Measurements from ENCODE around the gene SYS1. TPM values are rescaled to one million over a fixed set of nuclear protein-coding genes. Genes with fewer than 3 reads are reported as not detected.

The SYS1 gene
- total RNA-seq, 1 experiment from 2014 or later = 20.5 TPM

DNA sequence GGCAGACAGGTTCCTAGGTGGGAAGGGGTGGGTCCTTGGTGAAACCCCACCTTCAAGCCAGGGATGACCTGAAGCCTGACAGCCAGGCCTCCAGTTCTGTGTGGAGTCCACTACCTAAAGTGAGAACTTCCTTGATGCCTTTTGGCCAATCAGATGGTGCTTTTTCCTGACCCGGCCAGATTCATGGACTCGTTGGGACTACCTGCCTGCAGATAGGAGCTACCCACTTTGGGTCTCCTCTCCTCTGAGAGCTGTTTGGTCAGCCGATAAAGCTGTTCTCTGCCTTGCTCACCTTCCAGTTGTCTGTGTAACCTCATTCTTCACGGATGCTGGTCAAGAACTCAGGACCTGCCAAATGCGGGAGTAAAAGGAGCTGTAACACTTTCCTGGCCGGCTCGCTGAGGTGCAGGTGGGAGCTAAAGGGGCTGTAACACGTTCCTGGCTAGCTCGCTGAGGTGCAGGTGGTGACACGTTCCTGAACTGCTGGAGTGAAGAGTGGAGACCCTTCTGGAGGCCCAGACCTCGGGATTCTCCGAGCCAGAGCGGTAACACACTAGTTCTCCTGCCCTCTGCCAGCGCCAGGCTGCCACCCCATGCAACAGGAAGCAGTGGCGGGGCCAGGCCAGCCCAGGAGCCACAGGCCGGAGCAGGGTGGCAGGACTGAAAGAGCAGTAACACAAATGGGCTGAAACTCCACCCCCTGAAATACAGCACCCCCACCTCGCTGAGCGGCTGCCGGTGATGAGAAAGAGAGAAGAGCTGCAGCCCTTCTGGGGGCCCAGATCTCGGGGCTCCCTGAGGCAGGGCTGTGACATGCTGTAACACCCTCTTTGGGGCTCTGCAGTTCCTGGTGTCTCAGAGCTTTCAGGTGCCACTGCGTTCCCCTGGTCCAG, 31.5 kb downstream of the SYS1 start:
- TF ChIP-seq, protein P1, sequence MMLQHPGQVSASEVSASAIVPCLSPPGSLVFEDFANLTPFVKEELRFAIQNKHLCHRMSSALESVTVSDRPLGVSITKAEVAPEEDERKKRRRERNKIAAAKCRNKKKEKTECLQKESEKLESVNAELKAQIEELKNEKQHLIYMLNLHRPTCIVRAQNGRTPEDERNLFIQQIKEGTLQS (IDR thresholded peaks at IDR 0.05) = no peak
- TF ChIP-seq TCF7L2 (IDR thresholded peaks at IDR 0.05; ENCODE audit: borderline replicate concordance, extremely low read depth, insufficient read depth, insufficient read length) = no peak
- TF ChIP-seq, protein P2, sequence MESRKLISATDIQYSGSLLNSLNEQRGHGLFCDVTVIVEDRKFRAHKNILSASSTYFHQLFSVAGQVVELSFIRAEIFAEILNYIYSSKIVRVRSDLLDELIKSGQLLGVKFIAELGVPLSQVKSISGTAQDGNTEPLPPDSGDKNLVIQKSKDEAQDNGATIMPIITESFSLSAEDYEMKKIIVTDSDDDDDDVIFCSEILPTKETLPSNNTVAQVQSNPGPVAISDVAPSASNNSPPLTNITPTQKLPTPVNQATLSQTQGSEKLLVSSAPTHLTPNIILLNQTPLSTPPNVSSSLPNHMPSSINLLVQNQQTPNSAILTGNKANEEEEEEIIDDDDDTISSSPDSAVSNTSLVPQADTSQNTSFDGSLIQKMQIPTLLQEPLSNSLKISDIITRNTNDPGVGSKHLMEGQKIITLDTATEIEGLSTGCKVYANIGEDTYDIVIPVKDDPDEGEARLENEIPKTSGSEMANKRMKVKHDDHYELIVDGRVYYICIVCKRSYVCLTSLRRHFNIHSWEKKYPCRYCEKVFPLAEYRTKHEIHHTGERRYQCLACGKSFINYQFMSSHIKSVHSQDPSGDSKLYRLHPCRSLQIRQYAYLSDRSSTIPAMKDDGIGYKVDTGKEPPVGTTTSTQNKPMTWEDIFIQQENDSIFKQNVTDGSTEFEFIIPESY (IDR thresholded peaks at IDR 0.05; ENCODE audit: extremely low read depth, insufficient replicate concordance, low read length) = no peak
- no peak for TF ChIP-seq POLR2AphosphoS5 (IDR thresholded peaks at IDR 0.05; ENCODE audit: low read depth, low read length)
- no peak for TF ChIP-seq SIN3A (IDR thresholded peaks at IDR 0.05; ENCODE audit: low read depth)
- TF ChIP-seq POLR2A (IDR thresholded peaks at IDR 0.05; ENCODE audit: borderline replicate concordance, extremely low read depth, insufficient read depth, insufficient read length) = no peak
- TF ChIP-seq ELF1 (IDR thresholded peaks at IDR 0.05; ENCODE audit: borderline replicate concordance, low read depth) = no peak
- TF ChIP-seq ZFX (IDR thresholded peaks at IDR 0.05) = no peak
- no peak for TF ChIP-seq EGR1 (IDR thresholded peaks at IDR 0.05; ENCODE audit: low read depth)
- TF ChIP-seq JUND (IDR thresholded peaks at IDR 0.05) = no peak
- TF ChIP-seq RAD21 (IDR thresholded peaks at IDR 0.05; ENCODE audit: low read depth) = no peak
- TF ChIP-seq FOSL1 (IDR thresholded peaks at IDR 0.05; ENCODE audit: low read depth) = no peak
- no peak for TF ChIP-seq EZH2 (IDR thresholded peaks at IDR 0.05)
- no peak for TF ChIP-seq SRF (IDR thresholded peaks at IDR 0.05; ENCODE audit: low read depth)
- TF ChIP-seq, protein P3, sequence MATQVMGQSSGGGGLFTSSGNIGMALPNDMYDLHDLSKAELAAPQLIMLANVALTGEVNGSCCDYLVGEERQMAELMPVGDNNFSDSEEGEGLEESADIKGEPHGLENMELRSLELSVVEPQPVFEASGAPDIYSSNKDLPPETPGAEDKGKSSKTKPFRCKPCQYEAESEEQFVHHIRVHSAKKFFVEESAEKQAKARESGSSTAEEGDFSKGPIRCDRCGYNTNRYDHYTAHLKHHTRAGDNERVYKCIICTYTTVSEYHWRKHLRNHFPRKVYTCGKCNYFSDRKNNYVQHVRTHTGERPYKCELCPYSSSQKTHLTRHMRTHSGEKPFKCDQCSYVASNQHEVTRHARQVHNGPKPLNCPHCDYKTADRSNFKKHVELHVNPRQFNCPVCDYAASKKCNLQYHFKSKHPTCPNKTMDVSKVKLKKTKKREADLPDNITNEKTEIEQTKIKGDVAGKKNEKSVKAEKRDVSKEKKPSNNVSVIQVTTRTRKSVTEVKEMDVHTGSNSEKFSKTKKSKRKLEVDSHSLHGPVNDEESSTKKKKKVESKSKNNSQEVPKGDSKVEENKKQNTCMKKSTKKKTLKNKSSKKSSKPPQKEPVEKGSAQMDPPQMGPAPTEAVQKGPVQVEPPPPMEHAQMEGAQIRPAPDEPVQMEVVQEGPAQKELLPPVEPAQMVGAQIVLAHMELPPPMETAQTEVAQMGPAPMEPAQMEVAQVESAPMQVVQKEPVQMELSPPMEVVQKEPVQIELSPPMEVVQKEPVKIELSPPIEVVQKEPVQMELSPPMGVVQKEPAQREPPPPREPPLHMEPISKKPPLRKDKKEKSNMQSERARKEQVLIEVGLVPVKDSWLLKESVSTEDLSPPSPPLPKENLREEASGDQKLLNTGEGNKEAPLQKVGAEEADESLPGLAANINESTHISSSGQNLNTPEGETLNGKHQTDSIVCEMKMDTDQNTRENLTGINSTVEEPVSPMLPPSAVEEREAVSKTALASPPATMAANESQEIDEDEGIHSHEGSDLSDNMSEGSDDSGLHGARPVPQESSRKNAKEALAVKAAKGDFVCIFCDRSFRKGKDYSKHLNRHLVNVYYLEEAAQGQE (IDR thresholded peaks at IDR 0.05; ENCODE audit: low read depth) = no peak
- no peak for TF ChIP-seq SP1 (IDR thresholded peaks at IDR 0.05; ENCODE audit: low read depth)
- TF ChIP-seq, protein P4, sequence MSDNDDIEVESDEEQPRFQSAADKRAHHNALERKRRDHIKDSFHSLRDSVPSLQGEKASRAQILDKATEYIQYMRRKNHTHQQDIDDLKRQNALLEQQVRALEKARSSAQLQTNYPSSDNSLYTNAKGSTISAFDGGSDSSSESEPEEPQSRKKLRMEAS (IDR thresholded peaks at IDR 0.05) = no peak
- TF ChIP-seq CEBPB (IDR thresholded peaks at IDR 0.05; ENCODE audit: low read depth) = no peak
- TF ChIP-seq EZH2phosphoT487 (IDR thresholded peaks at IDR 0.05; ENCODE audit: borderline replicate concordance) = no peak
- TF ChIP-seq YY1 (IDR thresholded peaks at IDR 0.05; ENCODE audit: extremely low read depth, insufficient replicate concordance, low read depth, low read length) = no peak
- ATAC-seq = no peak
- ChIA-PET POLR2A (no interaction called here), RAD21 (ENCODE audit: low non-redundant PET in 1 of 2, low total read pairs in 2 of 2, uncharacterized antibody in 2 of 2, unreplicated experiment in 2 of 2) (no interaction called here), CTCF (no interaction called here)
- Histone ChIP-seq H3K4me1 (ENCODE audit: control insufficient read depth in 1 of 2, insufficient read depth in 2 of 2, low read length in 2 of 2) (no peaks in the 10 kb centered on the region), H3K9me3 (ENCODE audit: control insufficient read depth in 1 of 2, insufficient read depth in 1 of 2, low read depth in 1 of 2, low read length in 2 of 2) (peaks cover 0 to under 1% of the 10 kb centered on the region in 2 experiments; a peak in 1 of 4 replicates), H3K9ac (ENCODE audit: low read length) (no peak overlapping the region), H2AFZ (ENCODE audit: low read depth, low read length, poor library complexity, severe bottlenecking) (no peak overlapping the region), H4K20me1 (ENCODE audit: insufficient read depth) (no peaks in the 10 kb centered on the region), H3K79me2 (ENCODE audit: insufficient read depth, low read length) (no peaks in the 10 kb centered on the region), H3K4me2 (ENCODE audit: low read length) (no peak overlapping the region), H3K36me3 (ENCODE audit: control insufficient read depth in 1 of 2, insufficient read depth in 2 of 2, low read length in 2 of 2) (no peaks in the 10 kb centered on the region), H3K27ac (ENCODE audit: low read depth, low read length) (no peak overlapping the region), H3K4me3 (replicated peaks in 1 of 2; ENCODE audit: low read depth in 1 of 2, low read length in 2 of 2) (no peak overlapping the region), H3K9me2 (ENCODE audit: insufficient read depth) (no peaks in the 10 kb centered on the region), H3K27me3 (ENCODE audit: insufficient read depth, low read length) (no peaks in the 10 kb centered on the region)
- no peak for DNase-seq (ENCODE audit: low read depth, low spot score)
- no TSS peak for BruUV-seq (replicated peaks)
- intact Hi-C loops (cut with micrococcal nuclease) = no loop called here
